ENCODE data around the gene NSG2.

The NSG2 gene

DNA sequence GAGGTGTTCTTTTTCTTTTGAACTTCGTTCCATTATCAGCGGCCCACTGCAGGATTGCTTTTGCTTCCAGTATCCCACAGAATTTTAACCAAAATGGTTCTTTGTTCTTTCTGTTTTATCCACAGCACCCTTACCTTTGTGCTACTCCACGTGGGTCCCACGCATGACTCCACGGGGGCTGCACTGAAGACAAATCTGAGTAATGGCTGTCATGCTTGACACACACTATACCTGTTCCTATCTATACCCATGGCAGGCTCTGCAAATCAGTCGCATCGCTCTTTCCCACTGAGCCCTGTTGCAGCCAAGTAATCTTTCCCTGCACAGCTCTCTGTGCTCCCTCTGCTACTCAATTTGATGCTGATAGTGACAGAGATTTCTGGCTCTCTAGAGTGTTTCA is 69.7 kb downstream of the NSG2 start:
- Histone ChIP-seq H3K4me1 (ENCODE audit: control insufficient read depth in 1 of 2, insufficient read depth in 1 of 2, low read depth in 1 of 2, low read length in 1 of 2) (no peaks in the 10 kb centered on the region), H3K27me3 (no peaks in the 10 kb centered on the region), H3K36me3 (no peaks in the 10 kb centered on the region), H3K9me3 (no peaks in the 10 kb centered on the region), H3K4me3 (ENCODE audit: low read depth in 1 of 2, low read length in 1 of 2) (no peak overlapping the region), H3K27ac (no peak overlapping the region)
- TF ChIP-seq, protein P1, sequence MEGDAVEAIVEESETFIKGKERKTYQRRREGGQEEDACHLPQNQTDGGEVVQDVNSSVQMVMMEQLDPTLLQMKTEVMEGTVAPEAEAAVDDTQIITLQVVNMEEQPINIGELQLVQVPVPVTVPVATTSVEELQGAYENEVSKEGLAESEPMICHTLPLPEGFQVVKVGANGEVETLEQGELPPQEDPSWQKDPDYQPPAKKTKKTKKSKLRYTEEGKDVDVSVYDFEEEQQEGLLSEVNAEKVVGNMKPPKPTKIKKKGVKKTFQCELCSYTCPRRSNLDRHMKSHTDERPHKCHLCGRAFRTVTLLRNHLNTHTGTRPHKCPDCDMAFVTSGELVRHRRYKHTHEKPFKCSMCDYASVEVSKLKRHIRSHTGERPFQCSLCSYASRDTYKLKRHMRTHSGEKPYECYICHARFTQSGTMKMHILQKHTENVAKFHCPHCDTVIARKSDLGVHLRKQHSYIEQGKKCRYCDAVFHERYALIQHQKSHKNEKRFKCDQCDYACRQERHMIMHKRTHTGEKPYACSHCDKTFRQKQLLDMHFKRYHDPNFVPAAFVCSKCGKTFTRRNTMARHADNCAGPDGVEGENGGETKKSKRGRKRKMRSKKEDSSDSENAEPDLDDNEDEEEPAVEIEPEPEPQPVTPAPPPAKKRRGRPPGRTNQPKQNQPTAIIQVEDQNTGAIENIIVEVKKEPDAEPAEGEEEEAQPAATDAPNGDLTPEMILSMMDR (IDR thresholded peaks at IDR 0.05): no peak

DNA sequence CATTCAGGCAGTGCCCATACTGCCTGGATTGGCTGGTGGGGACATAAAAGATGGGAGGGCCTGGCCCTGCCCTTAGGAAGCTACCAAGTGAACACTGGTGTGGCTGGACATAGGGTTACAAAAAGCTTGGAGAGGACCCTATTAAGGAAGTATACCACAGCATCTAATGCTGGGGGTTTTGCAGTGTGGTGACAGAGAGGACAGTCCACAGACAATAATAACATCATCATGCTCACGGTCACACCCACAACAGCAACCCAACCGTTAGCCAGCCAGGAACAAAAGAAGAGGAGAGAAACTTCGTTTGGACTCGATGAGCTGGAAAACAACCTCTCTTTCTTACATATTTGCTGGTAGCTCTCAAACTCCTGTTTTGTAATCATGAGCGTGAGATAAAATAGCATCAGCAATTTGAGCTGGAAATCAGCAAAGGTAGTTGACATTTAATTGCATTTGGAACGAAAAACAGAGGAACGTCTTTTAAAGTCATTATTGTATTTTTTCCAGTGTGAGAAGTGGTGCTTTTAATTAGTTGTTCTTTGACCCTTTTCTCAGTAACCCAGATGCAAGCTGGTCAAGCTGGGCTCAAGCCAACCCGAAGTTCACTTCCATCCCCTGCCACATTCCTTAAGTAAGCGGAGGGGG is 73.4 kb downstream of the NSG2 start:
- H3K9me3 ChIP-seq: no peaks in the 10 kb centered on the region
- no peaks in the 10 kb centered on the region for H3K27me3 ChIP-seq
- no peak overlapping the region for H3K27ac ChIP-seq
- H3K36me3 ChIP-seq: no peaks in the 10 kb centered on the region
- no peaks in the 10 kb centered on the region for H3K4me1 ChIP-seq (ENCODE audit: control insufficient read depth in 1 of 2, insufficient read depth in 1 of 2, low read depth in 1 of 2, low read length in 1 of 2)
- TF ChIP-seq, protein P1 (IDR thresholded peaks at IDR 0.05): no peak
- H3K4me3 ChIP-seq (ENCODE audit: low read depth in 1 of 2, low read length in 1 of 2): no peak overlapping the region

DNA sequence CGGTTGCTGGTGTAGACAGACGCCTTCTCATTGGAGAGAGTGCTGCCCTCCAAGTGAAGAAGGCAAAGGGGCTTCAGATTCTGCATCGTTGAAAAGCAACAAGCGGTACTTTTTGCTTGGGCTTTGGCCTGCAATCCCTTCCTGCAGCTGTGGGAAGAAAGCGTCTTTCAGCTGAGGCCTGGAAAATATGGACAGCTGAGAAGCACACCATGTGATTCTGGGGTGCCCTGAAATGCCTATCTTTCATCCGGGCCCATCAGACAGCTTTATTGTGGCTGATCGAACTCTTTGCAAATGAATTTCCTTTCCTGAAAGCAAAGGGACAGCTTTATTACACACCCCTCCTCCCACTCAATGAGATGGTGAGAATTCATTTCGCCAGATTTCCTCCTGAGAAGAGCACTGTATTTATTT is 74.0 kb downstream of the NSG2 start:
- TF ChIP-seq, protein P1 (IDR thresholded peaks at IDR 0.05): no peak

DNA sequence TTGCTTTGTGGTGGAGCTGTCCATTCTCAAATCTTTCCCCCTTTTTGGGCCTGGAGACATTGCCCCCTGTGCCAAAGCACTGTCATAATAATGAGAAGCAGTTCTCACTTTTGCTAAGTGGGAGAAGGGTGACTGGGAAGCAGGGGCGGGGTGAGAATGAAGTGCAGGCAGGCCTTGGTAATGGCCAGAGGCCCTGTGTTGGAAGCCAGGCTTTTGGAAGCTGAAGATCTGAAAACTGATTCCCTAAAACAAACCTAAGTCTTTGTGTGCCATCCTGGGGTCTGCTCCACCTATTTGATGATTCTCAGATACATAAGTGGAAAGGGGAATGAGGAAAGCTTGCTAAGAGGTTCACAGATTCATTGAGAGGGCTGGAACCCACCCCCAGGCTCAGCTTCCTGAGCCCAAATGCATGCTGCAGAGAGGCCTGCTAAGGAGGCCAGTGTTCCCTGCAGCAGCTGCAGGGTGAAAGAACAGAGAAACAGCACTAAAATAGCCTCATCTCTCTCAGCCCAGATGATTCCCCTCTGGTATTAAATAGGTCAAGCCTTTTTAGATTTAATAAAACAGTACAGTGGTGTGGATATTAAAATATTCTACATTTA is 75.0 kb downstream of the NSG2 start:
- Histone ChIP-seq H3K9me3 (no peaks in the 10 kb centered on the region), H3K36me3 (no peaks in the 10 kb centered on the region), H3K4me1 (ENCODE audit: control insufficient read depth in 1 of 2, insufficient read depth in 1 of 2, low read depth in 1 of 2, low read length in 1 of 2) (no peaks in the 10 kb centered on the region), H3K27me3 (no peaks in the 10 kb centered on the region), H3K27ac (no peak overlapping the region), H3K4me3 (ENCODE audit: low read depth in 1 of 2, low read length in 1 of 2) (no peak overlapping the region)
- TF ChIP-seq, protein P1 (IDR thresholded peaks at IDR 0.05): no peak

More for the DNA sequence above, 74.0 kb downstream of the NSG2 start:
- Histone ChIP-seq H3K9me3 (no peaks in the 10 kb centered on the region), H3K36me3 (no peaks in the 10 kb centered on the region), H3K27ac (no peak overlapping the region), H3K27me3 (no peaks in the 10 kb centered on the region), H3K4me3 (ENCODE audit: low read depth in 1 of 2, low read length in 1 of 2) (no peak overlapping the region), H3K4me1 (ENCODE audit: control insufficient read depth in 1 of 2, insufficient read depth in 1 of 2, low read depth in 1 of 2, low read length in 1 of 2) (no peaks in the 10 kb centered on the region)

DNA sequence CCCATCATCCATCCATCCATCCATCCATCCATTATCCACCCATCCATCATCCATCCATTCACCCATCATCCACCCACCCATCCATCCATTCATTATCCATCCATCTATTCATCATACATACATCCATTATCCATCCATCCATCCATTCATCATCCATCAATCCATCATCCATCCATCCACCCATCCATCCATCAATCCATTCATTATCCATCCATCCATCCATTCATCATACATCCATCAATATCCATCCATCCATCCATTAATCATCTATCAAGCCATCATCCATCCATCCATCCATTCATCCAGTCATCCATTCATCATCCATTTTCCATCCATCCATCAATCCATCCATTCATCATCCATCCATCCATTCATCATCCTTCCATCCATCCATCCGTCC is 89.0 kb downstream of the NSG2 start:
- Histone ChIP-seq H3K27me3 (no peaks in the 10 kb centered on the region), H3K36me3 (no peaks in the 10 kb centered on the region), H3K27ac (no peak overlapping the region), H3K9me3 (no peaks in the 10 kb centered on the region), H3K4me1 (ENCODE audit: control insufficient read depth in 1 of 2, insufficient read depth in 1 of 2, low read depth in 1 of 2, low read length in 1 of 2) (no peaks in the 10 kb centered on the region), H3K4me3 (ENCODE audit: low read depth in 1 of 2, low read length in 1 of 2) (no peak overlapping the region)
- TF ChIP-seq, protein P1 (IDR thresholded peaks at IDR 0.05): no peak
